Hypothalamus (tissue), 51 donors: ENCODE measurements around the gene SNCG.
A peak's percentile ranks its signal among the peaks of the same experiment; 100 is the strongest.
"Not testable (repeated sequence)": the region's sequence is repeated elsewhere in the genome, so short reads cannot be mapped to it uniquely, and the experiment has no call there.

Experiments
- DNase-seq, 51 donors: peaks; one replicate each; lab custom pipeline; 2025; lab: John Stamatoyannopoulos, UW

The SNCG gene

GRCh38 chr10:86958116-86958900 lies at the start of gene SNCG:
SNCG (plus strand) TSS chr10:86958599; CDS start chr10:86958698, 99 bp downstream.
- peak in 20 of 51 donors; percentile 5 to 61 (median 44) for DNase-seq

- no peak for DNase-seq
Measured at GRCh38 chr10:86914734-86915133, 43.7 kb upstream of the SNCG start.

GRCh38 chr10:86918022-86918471 lies 40.4 kb upstream of the SNCG start:
- no peak for DNase-seq

GRCh38 chr10:86922553-86922961 lies 35.8 kb upstream of the SNCG start:
- DNase-seq = no peak

GRCh38 chr10:86929468-86930380 lies 28.7 kb upstream of the SNCG start:
- DNase-seq = peak in 3 of 51 donors; percentile 15 to 21 (median 19)

- DNase-seq = no peak
Measured at GRCh38 chr10:86931872-86932271, 26.5 kb upstream of the SNCG start.

- DNase-seq = no peak
Measured at GRCh38 chr10:86932674-86933073, 25.7 kb upstream of the SNCG start.

GRCh38 chr10:86934162-86934711 lies 24.2 kb upstream of the SNCG start:
- DNase-seq = not testable (repeated sequence)

GRCh38 chr10:86936661-86937501 lies 21.5 kb upstream of the SNCG start:
- DNase-seq = no peak

GRCh38 chr10:86937502-86938154 lies 20.8 kb upstream of the SNCG start:
- no peak for DNase-seq

GRCh38 chr10:86938260-86938659 lies 20.1 kb upstream of the SNCG start:
- no peak for DNase-seq

- DNase-seq = not testable (repeated sequence)
Measured at GRCh38 chr10:86940076-86940475, 18.3 kb upstream of the SNCG start.

- no peak for DNase-seq
Measured at GRCh38 chr10:86940677-86941076, 17.7 kb upstream of the SNCG start.

- DNase-seq = no peak
Measured at GRCh38 chr10:86941426-86941825, 17.0 kb upstream of the SNCG start.

GRCh38 chr10:86941991-86942421 lies 16.4 kb upstream of the SNCG start:
- no peak for DNase-seq

GRCh38 chr10:86942441-86943315 lies 15.7 kb upstream of the SNCG start:
- no peak for DNase-seq

- DNase-seq = no peak
Measured at GRCh38 chr10:86943316-86944030, 14.9 kb upstream of the SNCG start.

GRCh38 chr10:86944031-86944419 lies 14.4 kb upstream of the SNCG start:
- DNase-seq = no peak
